ENCODE measurements around the gene ZNF536. TPM values are rescaled to one million over a fixed set of nuclear protein-coding genes. Genes with fewer than 3 reads are reported as not detected.
A peak's percentile ranks its signal among the peaks of the same experiment; 100 is the strongest.

The ZNF536 gene
- total RNA-seq, 4 donors from 2014 or later: 30.8 to 48.7 (median 40.8) TPM

- Histone ChIP-seq H3K36me3 (no peaks in the 10 kb centered on the region), H3K27me3 (no peaks in the 10 kb centered on the region)
- DNase-seq (ENCODE audit: low spot score in 2 of 2): no peak
Observed at GRCh38 chr19:30381366-30381765, 9.2 kb downstream of the ZNF536 start.

GRCh38 chr19:30385174-30385573 lies 13.0 kb downstream of the ZNF536 start:
- H3K4me1 ChIP-seq: peaks cover 0 to 4% (median 0%) of the 10 kb centered on the region in 4 donors
- 83% methylated on average over 9 of the region's 9 CpGs for WGBS, 2 donors
- H3K36me3 ChIP-seq: no peaks in the 10 kb centered on the region
- no peak overlapping the region for H3K27ac ChIP-seq
- H3K27me3 ChIP-seq: no peaks in the 10 kb centered on the region
- DNase-seq (ENCODE audit: low spot score in 2 of 2): no peak
- no peaks in the 10 kb centered on the region for H3K9me3 ChIP-seq
- no peak for TF ChIP-seq CTCF (IDR thresholded peaks at IDR 0.05)
- no peak for TF ChIP-seq EP300 (IDR thresholded peaks at IDR 0.05)
- no peak for TF ChIP-seq POLR2A (IDR thresholded peaks at IDR 0.05)
- H3K4me3 ChIP-seq: no peak overlapping the region

More at GRCh38 chr19:30381366-30381765, 9.2 kb downstream of the ZNF536 start:
- no peak overlapping the region for H3K27ac ChIP-seq
- no peak overlapping the region for H3K4me3 ChIP-seq
- H3K9me3 ChIP-seq: no peaks in the 10 kb centered on the region
- WGBS, 2 donors: 78 to 85% methylated on average over 4 of the region's 4 CpGs
- peaks cover 0 to 9% (median 0%) of the 10 kb centered on the region in 4 donors for H3K4me1 ChIP-seq
- TF ChIP-seq POLR2A (IDR thresholded peaks at IDR 0.05): no peak
- no peak for TF ChIP-seq CTCF (IDR thresholded peaks at IDR 0.05)
- no peak for TF ChIP-seq EP300 (IDR thresholded peaks at IDR 0.05)

- no peaks in the 10 kb centered on the region for H3K27me3 ChIP-seq
- H3K36me3 ChIP-seq: no peaks in the 10 kb centered on the region
- TF ChIP-seq CTCF (IDR thresholded peaks at IDR 0.05): no peak
- TF ChIP-seq POLR2A (IDR thresholded peaks at IDR 0.05): no peak
- no peak for TF ChIP-seq EP300 (IDR thresholded peaks at IDR 0.05)
- H3K4me1 ChIP-seq: peaks cover 0 to 5% (median 0%) of the 10 kb centered on the region in 4 donors
- H3K4me3 ChIP-seq: no peak overlapping the region
- WGBS, 2 donors: 89 to 90% methylated on average over 5 of the region's 5 CpGs
- no peak for DNase-seq (ENCODE audit: low spot score in 2 of 2)
- H3K9me3 ChIP-seq: no peaks in the 10 kb centered on the region
- H3K27ac ChIP-seq: no peak overlapping the region
Observed at GRCh38 chr19:30385666-30386065, 13.5 kb downstream of the ZNF536 start.

GRCh38 chr19:30386551-30387143 lies 14.5 kb downstream of the ZNF536 start:
- TF ChIP-seq CTCF (IDR thresholded peaks at IDR 0.05) (no peak), POLR2A (IDR thresholded peaks at IDR 0.05) (no peak), EP300 (IDR thresholded peaks at IDR 0.05) (no peak)
- 82 to 84% methylated on average over 13 of the region's 13 CpGs for WGBS, 2 donors
- no peak for DNase-seq (ENCODE audit: low spot score in 2 of 2)
- Histone ChIP-seq H3K27me3 (no peaks in the 10 kb centered on the region), H3K36me3 (no peaks in the 10 kb centered on the region), H3K4me3 (no peak overlapping the region), H3K9me3 (no peaks in the 10 kb centered on the region), H3K4me1 (peaks cover 0 to 5% (median 0%) of the 10 kb centered on the region in 4 donors), H3K27ac (peak overlapping the region in 1 of 4 donors; percentile 16)

- peaks cover 0 to 9% (median 0%) of the 10 kb centered on the region in 4 donors for H3K4me1 ChIP-seq
- H3K4me3 ChIP-seq: no peak overlapping the region
- H3K36me3 ChIP-seq: no peaks in the 10 kb centered on the region
- H3K27me3 ChIP-seq: no peaks in the 10 kb centered on the region
- H3K9me3 ChIP-seq: no peaks in the 10 kb centered on the region
- H3K27ac ChIP-seq: peak overlapping the region in 1 of 4 donors; percentile 16
- no peak for DNase-seq (ENCODE audit: low spot score in 2 of 2)
- 69 to 70% methylated on average over 10 to 12 of the region's 12 CpGs for WGBS, 2 donors
- TF ChIP-seq EP300 (IDR thresholded peaks at IDR 0.05) (no peak), POLR2A (IDR thresholded peaks at IDR 0.05) (no peak), CTCF (IDR thresholded peaks at IDR 0.05) (no peak)
Observed at GRCh38 chr19:30387311-30388115, 15.3 kb downstream of the ZNF536 start.

Measured in tibial nerve (tissue), 4 donors.